ENCODE measurements around the gene IHH. TPM values are rescaled to one million over a fixed set of nuclear protein-coding genes. Genes with fewer than 3 reads are reported as not detected.

The IHH gene
- total RNA-seq, 2 experiments from 2014 or later = not detected

DNA sequence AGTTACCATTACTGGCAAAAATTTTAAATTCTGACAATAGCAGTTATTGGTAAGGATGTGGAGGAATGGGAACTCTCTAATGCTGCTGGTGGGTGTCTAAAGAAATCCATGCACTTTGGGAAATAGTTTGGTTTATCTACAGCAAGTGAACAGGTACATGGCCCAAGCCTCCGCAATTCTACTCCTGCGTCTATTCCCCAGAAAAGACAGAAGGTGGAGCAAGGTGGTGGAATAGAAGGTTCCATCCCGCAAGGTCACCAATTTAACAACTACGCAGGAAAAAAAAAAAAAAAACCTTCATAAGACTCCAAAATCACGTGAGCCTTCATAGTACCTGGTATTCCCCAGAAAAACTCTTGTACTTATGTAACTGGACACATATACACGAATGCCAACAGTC, 25.9 kb downstream of the IHH start:
- H3K4me1 Mint-ChIP-seq (ENCODE audit: low read depth) = no peaks in the 10 kb centered on the region
- DNase-seq (no peak), ATAC-seq (ENCODE audit: poor library complexity) (no peak)
- POLR2A ChIA-PET = no interaction called here
- Histone ChIP-seq H3K27me3 (ENCODE audit: control insufficient read depth in 1 of 2, insufficient read depth in 2 of 2, low read length in 2 of 2) (peaks cover 9 to 38% of the 10 kb centered on the region in 2 experiments), H3K9me3 (ENCODE audit: control insufficient read depth in 1 of 2, insufficient read depth in 1 of 2, low read length in 2 of 2) (peaks cover 0 to 7% of the 10 kb centered on the region in 2 experiments), H3K36me3 (ENCODE audit: insufficient read depth, low read length) (no peaks in the 10 kb centered on the region), H3K27ac (ENCODE audit: low read depth in 1 of 2, low read length in 2 of 2) (no peak overlapping the region), H3K4me3 (ENCODE audit: low read length) (no peak overlapping the region), H3K4me1 (ENCODE audit: insufficient read depth, low read length) (no peaks in the 10 kb centered on the region)
- CTCF ChIA-PET = no interaction called here
- no peak overlapping the region for H3K4me3 Mint-ChIP-seq
- no peaks in the 10 kb centered on the region for H3K9me3 Mint-ChIP-seq
- intact Hi-C loops (cut with DNase I, micrococcal nuclease) = no loop called here
- peaks cover 71% of the 10 kb centered on the region for H3K27me3 Mint-ChIP-seq
- H3K27ac Mint-ChIP-seq = no peak overlapping the region
- H3K36me3 Mint-ChIP-seq (ENCODE audit: low read depth) = no peaks in the 10 kb centered on the region
- TF ChIP-seq, protein P1, sequence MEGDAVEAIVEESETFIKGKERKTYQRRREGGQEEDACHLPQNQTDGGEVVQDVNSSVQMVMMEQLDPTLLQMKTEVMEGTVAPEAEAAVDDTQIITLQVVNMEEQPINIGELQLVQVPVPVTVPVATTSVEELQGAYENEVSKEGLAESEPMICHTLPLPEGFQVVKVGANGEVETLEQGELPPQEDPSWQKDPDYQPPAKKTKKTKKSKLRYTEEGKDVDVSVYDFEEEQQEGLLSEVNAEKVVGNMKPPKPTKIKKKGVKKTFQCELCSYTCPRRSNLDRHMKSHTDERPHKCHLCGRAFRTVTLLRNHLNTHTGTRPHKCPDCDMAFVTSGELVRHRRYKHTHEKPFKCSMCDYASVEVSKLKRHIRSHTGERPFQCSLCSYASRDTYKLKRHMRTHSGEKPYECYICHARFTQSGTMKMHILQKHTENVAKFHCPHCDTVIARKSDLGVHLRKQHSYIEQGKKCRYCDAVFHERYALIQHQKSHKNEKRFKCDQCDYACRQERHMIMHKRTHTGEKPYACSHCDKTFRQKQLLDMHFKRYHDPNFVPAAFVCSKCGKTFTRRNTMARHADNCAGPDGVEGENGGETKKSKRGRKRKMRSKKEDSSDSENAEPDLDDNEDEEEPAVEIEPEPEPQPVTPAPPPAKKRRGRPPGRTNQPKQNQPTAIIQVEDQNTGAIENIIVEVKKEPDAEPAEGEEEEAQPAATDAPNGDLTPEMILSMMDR (IDR thresholded peaks at IDR 0.05) = no peak

GRCh38 chr2:219032051-219032745, 28.5 kb downstream of the IHH start:
- no peaks in the 10 kb centered on the region for H3K9me3 Mint-ChIP-seq
- TF ChIP-seq, protein P1 (IDR thresholded peaks at IDR 0.05) = no peak
- no peak overlapping the region for H3K4me3 Mint-ChIP-seq
- no peak overlapping the region for H3K27ac Mint-ChIP-seq
- ATAC-seq (ENCODE audit: poor library complexity) (no peak), DNase-seq (no peak)
- ChIA-PET POLR2A (no interaction called here), CTCF (interaction anchor here (0.7 kb wide), 1 partner anchor 705 kb away, joined by 4 read pairs; no protein-coding TSS in a partner anchor)
- no peaks in the 10 kb centered on the region for H3K36me3 Mint-ChIP-seq (ENCODE audit: low read depth)
- peaks cover 56% of the 10 kb centered on the region for H3K27me3 Mint-ChIP-seq
- Histone ChIP-seq H3K4me1 (ENCODE audit: insufficient read depth, low read length) (no peaks in the 10 kb centered on the region), H3K27ac (ENCODE audit: low read depth in 1 of 2, low read length in 2 of 2) (no peak overlapping the region), H3K36me3 (ENCODE audit: insufficient read depth, low read length) (no peaks in the 10 kb centered on the region), H3K4me3 (ENCODE audit: low read length) (no peak overlapping the region), H3K9me3 (ENCODE audit: control insufficient read depth in 1 of 2, insufficient read depth in 1 of 2, low read length in 2 of 2) (no peaks in the 10 kb centered on the region), H3K27me3 (ENCODE audit: control insufficient read depth in 1 of 2, insufficient read depth in 2 of 2, low read length in 2 of 2) (peaks cover 3 to 25% of the 10 kb centered on the region in 2 experiments)
- intact Hi-C loops (cut with DNase I, micrococcal nuclease) = no loop called here
- H3K4me1 Mint-ChIP-seq (ENCODE audit: low read depth) = no peaks in the 10 kb centered on the region

DNA sequence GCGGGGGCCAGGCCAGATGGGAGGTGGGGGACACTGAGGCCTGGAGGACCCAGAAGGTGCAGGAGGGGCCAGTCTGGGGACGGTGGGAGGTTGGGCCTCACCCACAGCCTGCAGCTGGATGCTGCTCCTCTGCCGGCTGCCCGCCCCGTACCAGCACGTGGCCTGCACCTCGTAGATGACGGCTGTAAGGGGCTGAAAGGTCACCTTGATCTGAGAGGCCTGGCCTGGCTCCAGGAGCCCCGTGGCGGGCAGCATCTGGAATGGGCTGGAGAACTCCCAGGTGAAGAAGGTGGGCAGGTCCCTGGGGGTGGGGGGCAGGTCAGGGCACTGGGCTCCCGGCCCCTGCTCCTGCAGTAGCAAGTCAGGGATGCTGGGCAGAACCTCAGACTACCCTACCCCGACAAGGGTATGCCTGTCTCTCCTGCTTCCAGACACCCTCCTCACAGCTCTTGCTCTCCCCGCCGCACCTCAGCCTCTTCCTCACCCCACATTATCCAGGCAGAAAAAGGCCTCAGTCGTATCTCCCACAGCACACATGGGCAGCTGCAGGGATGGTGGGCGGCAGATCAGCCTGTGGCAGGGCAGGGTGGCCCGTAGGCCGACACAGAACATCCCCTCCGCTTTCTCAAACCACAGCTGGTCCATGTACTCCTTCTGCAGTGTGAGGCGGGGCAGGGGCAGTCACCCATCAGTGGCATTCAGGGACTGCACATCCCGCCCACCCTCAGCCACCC, 29.5 kb downstream of the IHH start:
- POLR2A ChIA-PET = no interaction called here
- Mint-ChIP-seq H3K36me3 (ENCODE audit: low read depth) (no peaks in the 10 kb centered on the region), H3K27me3 (peaks cover 49% of the 10 kb centered on the region), H3K9me3 (no peaks in the 10 kb centered on the region), H3K4me1 (ENCODE audit: low read depth) (no peaks in the 10 kb centered on the region), H3K4me3 (no peak overlapping the region), H3K27ac (no peak overlapping the region)
- Histone ChIP-seq H3K27me3 (ENCODE audit: control insufficient read depth in 1 of 2, insufficient read depth in 2 of 2, low read length in 2 of 2) (peaks cover 3 to 25% of the 10 kb centered on the region in 2 experiments), H3K36me3 (ENCODE audit: insufficient read depth, low read length) (no peaks in the 10 kb centered on the region), H3K9me3 (ENCODE audit: control insufficient read depth in 1 of 2, insufficient read depth in 1 of 2, low read length in 2 of 2) (no peaks in the 10 kb centered on the region), H3K27ac (ENCODE audit: low read depth in 1 of 2, low read length in 2 of 2) (no peak overlapping the region), H3K4me1 (ENCODE audit: insufficient read depth, low read length) (no peaks in the 10 kb centered on the region), H3K4me3 (ENCODE audit: low read length) (no peak overlapping the region)
- DNase-seq (no peak), ATAC-seq (ENCODE audit: poor library complexity) (no peak)
- TF ChIP-seq, protein P1 (IDR thresholded peaks at IDR 0.05) = no peak
- intact Hi-C loops (cut with DNase I, micrococcal nuclease) = no loop called here
- CTCF ChIA-PET = interaction anchor here (3.5 kb wide), 1 partner anchor 124 kb away, joined by 19 read pairs; no protein-coding TSS in a partner anchor
